Measurements from ENCODE around the gene DTX2. TPM values are rescaled to one million over a fixed set of nuclear protein-coding genes. Genes with fewer than 3 reads are reported as not detected.
"Not testable (repeated sequence)": the region's sequence is repeated elsewhere in the genome, so short reads cannot be mapped to it uniquely, and the experiment has no call there.

DTX2 gene
- total RNA-seq, 2 experiments from 2014 or later: 17.4 to 22.4 TPM

GRCh38 chr7:76499201-76499923, 37.9 kb downstream of the DTX2 start:
- H3K9me3 Mint-ChIP-seq (ENCODE audit: low read depth): not testable (repeated sequence)

GRCh38 chr7:76499924-76500241, 38.4 kb downstream of the DTX2 start:
- DNase-seq; H3K4me3 Mint-ChIP-seq; H3K9me3 Mint-ChIP-seq (ENCODE audit: low read depth); POLR2A ChIA-PET; H3K27me3 Mint-ChIP-seq; H3K27ac Mint-ChIP-seq; intact Hi-C loops (cut with DNase I, micrococcal nuclease); CTCF ChIA-PET; H3K4me1 Mint-ChIP-seq; H3K36me3 Mint-ChIP-seq (ENCODE audit: low read depth): not testable (repeated sequence)
- ATAC-seq: peak; percentile 86

More at GRCh38 chr7:76499201-76499923, 37.9 kb downstream of the DTX2 start:
- H3K4me1 Mint-ChIP-seq; H3K36me3 Mint-ChIP-seq (ENCODE audit: low read depth); H3K4me3 Mint-ChIP-seq; DNase-seq; CTCF ChIA-PET; H3K27me3 Mint-ChIP-seq; H3K27ac Mint-ChIP-seq; intact Hi-C loops (cut with DNase I, micrococcal nuclease): not testable (repeated sequence)
- peak; percentile 8 for ATAC-seq
- POLR2A ChIA-PET: interaction anchor here (0.6 kb wide), 1 partner anchor 498 kb away, joined by 3 read pairs; no protein-coding TSS in a partner anchor

- DNase-seq; H3K4me3 Mint-ChIP-seq; intact Hi-C loops (cut with DNase I, micrococcal nuclease); ATAC-seq; H3K27me3 Mint-ChIP-seq; H3K27ac Mint-ChIP-seq; POLR2A ChIA-PET; H3K36me3 Mint-ChIP-seq (ENCODE audit: low read depth); H3K4me1 Mint-ChIP-seq; H3K9me3 Mint-ChIP-seq (ENCODE audit: low read depth): not testable (repeated sequence)
- CTCF ChIA-PET: interaction anchor here (0.6 kb wide), 1 partner anchor 244 kb away, joined by 3 read pairs; no protein-coding TSS in a partner anchor
These were observed 40.7 kb downstream of the DTX2 start for GRCh38 chr7:76502224-76502623.

GRCh38 chr7:76502836-76503235, 41.3 kb downstream of the DTX2 start:
- not testable (repeated sequence) for H3K4me1 Mint-ChIP-seq

GRCh38 chr7:76503244-76503643, 41.7 kb downstream of the DTX2 start:
- H3K4me3 Mint-ChIP-seq; ATAC-seq; intact Hi-C loops (cut with DNase I, micrococcal nuclease); DNase-seq; POLR2A ChIA-PET; H3K27ac Mint-ChIP-seq; H3K9me3 Mint-ChIP-seq (ENCODE audit: low read depth); H3K4me1 Mint-ChIP-seq; CTCF ChIA-PET; H3K36me3 Mint-ChIP-seq (ENCODE audit: low read depth); H3K27me3 Mint-ChIP-seq: not testable (repeated sequence)

More at GRCh38 chr7:76502836-76503235, 41.3 kb downstream of the DTX2 start:
- H3K27ac Mint-ChIP-seq; H3K27me3 Mint-ChIP-seq; intact Hi-C loops (cut with DNase I, micrococcal nuclease); H3K4me3 Mint-ChIP-seq; POLR2A ChIA-PET; H3K9me3 Mint-ChIP-seq (ENCODE audit: low read depth); H3K36me3 Mint-ChIP-seq (ENCODE audit: low read depth); DNase-seq; ATAC-seq; CTCF ChIA-PET: not testable (repeated sequence)

GRCh38 chr7:76504351-76505167, 43.0 kb downstream of the DTX2 start:
- not testable (repeated sequence) for ATAC-seq, H3K4me1 Mint-ChIP-seq

GRCh38 chr7:76505168-76506080, 43.9 kb downstream of the DTX2 start:
- no peak overlapping the region for H3K4me3 Mint-ChIP-seq
- no peak overlapping the region for H3K27ac Mint-ChIP-seq
- H3K36me3 Mint-ChIP-seq (ENCODE audit: low read depth): no peaks in the 10 kb centered on the region
- H3K4me1 Mint-ChIP-seq: no peaks in the 10 kb centered on the region
- DNase-seq (no peak), ATAC-seq (no peak)
- POLR2A ChIA-PET: no interaction called here
- no peaks in the 10 kb centered on the region for H3K27me3 Mint-ChIP-seq
- intact Hi-C loops (cut with DNase I, micrococcal nuclease): no loop called here
- CTCF ChIA-PET: no interaction called here
- no peaks in the 10 kb centered on the region for H3K9me3 Mint-ChIP-seq (ENCODE audit: low read depth)

More at GRCh38 chr7:76504351-76505167, 43.0 kb downstream of the DTX2 start:
- intact Hi-C loops (cut with DNase I, micrococcal nuclease); H3K27ac Mint-ChIP-seq; POLR2A ChIA-PET; H3K27me3 Mint-ChIP-seq; H3K36me3 Mint-ChIP-seq (ENCODE audit: low read depth); DNase-seq; H3K4me3 Mint-ChIP-seq; CTCF ChIA-PET; H3K9me3 Mint-ChIP-seq (ENCODE audit: low read depth): not testable (repeated sequence)

- H3K36me3 Mint-ChIP-seq (ENCODE audit: low read depth): no peaks in the 10 kb centered on the region
- no peaks in the 10 kb centered on the region for H3K27me3 Mint-ChIP-seq
- ChIA-PET CTCF (no interaction called here), POLR2A (no interaction called here)
- no peak for DNase-seq
- ATAC-seq: no peak
- intact Hi-C loops (cut with DNase I, micrococcal nuclease): no loop called here
- no peaks in the 10 kb centered on the region for H3K4me1 Mint-ChIP-seq
- H3K9me3 Mint-ChIP-seq (ENCODE audit: low read depth): no peaks in the 10 kb centered on the region
- H3K27ac Mint-ChIP-seq: no peak overlapping the region
- H3K4me3 Mint-ChIP-seq: no peak overlapping the region
These were observed 44.6 kb downstream of the DTX2 start for GRCh38 chr7:76506081-76506440.

- H3K4me3 Mint-ChIP-seq; DNase-seq; ATAC-seq; H3K36me3 Mint-ChIP-seq (ENCODE audit: low read depth); H3K27me3 Mint-ChIP-seq; H3K4me1 Mint-ChIP-seq; POLR2A ChIA-PET; intact Hi-C loops (cut with DNase I, micrococcal nuclease); H3K9me3 Mint-ChIP-seq (ENCODE audit: low read depth); CTCF ChIA-PET; H3K27ac Mint-ChIP-seq: not testable (repeated sequence)
These were observed 45.1 kb downstream of the DTX2 start for GRCh38 chr7:76506643-76507042.

GRCh38 chr7:76507723-76508406, 46.4 kb downstream of the DTX2 start:
- ATAC-seq (no peak), DNase-seq (no peak)
- Mint-ChIP-seq H3K36me3 (ENCODE audit: low read depth) (no peaks in the 10 kb centered on the region), H3K27ac (no peak overlapping the region), H3K27me3 (no peaks in the 10 kb centered on the region), H3K4me3 (no peak overlapping the region), H3K9me3 (ENCODE audit: low read depth) (no peaks in the 10 kb centered on the region), H3K4me1 (no peaks in the 10 kb centered on the region)
- CTCF ChIA-PET: no interaction called here
- POLR2A ChIA-PET: no interaction called here
- intact Hi-C loops (cut with DNase I, micrococcal nuclease): no loop called here

All from activated CD4-positive, alpha-beta T cell treated with anti-CD3 and anti-CD28 coated beads for 36 hours (primary cell).